HL-60 (cell line): ENCODE data around the gene OGFR.

Experiments
- POLR2AphosphoS5 ChIP-seq: IDR thresholded peaks from 2 replicates; pipeline ENCODE4 v1.6.1; 2012; ENCODE audit warnings: low read depth
- SPI1 ChIP-seq: IDR thresholded peaks from 2 replicates; pipeline ENCODE4 v1.6.1; 2012; ENCODE audit warnings: low read depth, mild to moderate bottlenecking, borderline replicate concordance
- TF ChIP-seq, protein P1 (sequence below): IDR thresholded peaks from one replicate; pipeline ENCODE4 v1.5.1; 2011; ENCODE audit warnings: low read length, control low read depth, inconsistent platforms; ENCODE audit not compliant: insufficient read depth
- TF ChIP-seq, protein P2 (sequence below): IDR thresholded peaks from 2 replicates; pipeline ENCODE4 v1.6.1; 2012; ENCODE audit warnings: low read depth; ENCODE audit not compliant: insufficient replicate concordance

DNA sequence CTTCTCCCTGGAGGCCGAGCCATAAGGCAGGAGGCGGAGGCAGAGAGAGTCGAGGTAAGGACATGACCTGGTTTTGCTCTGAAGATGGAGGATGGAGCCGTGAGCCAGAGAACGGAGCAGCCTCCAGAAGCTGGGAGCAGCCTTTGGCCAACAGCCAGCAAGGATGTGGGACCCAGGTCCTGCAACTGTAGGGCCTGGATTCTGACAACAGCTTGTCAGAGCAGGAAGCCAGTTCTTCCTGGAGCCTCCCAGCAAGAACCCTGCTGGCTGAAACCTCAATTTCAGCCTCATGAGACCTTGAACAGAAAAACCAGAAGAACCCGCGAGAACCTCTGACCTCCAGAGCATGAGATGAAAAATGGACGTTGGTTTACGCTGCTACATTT, 21.7 kb upstream of the OGFR start:
- TF ChIP-seq, protein P1, sequence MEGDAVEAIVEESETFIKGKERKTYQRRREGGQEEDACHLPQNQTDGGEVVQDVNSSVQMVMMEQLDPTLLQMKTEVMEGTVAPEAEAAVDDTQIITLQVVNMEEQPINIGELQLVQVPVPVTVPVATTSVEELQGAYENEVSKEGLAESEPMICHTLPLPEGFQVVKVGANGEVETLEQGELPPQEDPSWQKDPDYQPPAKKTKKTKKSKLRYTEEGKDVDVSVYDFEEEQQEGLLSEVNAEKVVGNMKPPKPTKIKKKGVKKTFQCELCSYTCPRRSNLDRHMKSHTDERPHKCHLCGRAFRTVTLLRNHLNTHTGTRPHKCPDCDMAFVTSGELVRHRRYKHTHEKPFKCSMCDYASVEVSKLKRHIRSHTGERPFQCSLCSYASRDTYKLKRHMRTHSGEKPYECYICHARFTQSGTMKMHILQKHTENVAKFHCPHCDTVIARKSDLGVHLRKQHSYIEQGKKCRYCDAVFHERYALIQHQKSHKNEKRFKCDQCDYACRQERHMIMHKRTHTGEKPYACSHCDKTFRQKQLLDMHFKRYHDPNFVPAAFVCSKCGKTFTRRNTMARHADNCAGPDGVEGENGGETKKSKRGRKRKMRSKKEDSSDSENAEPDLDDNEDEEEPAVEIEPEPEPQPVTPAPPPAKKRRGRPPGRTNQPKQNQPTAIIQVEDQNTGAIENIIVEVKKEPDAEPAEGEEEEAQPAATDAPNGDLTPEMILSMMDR, result no peak
- TF ChIP-seq, protein P2, sequence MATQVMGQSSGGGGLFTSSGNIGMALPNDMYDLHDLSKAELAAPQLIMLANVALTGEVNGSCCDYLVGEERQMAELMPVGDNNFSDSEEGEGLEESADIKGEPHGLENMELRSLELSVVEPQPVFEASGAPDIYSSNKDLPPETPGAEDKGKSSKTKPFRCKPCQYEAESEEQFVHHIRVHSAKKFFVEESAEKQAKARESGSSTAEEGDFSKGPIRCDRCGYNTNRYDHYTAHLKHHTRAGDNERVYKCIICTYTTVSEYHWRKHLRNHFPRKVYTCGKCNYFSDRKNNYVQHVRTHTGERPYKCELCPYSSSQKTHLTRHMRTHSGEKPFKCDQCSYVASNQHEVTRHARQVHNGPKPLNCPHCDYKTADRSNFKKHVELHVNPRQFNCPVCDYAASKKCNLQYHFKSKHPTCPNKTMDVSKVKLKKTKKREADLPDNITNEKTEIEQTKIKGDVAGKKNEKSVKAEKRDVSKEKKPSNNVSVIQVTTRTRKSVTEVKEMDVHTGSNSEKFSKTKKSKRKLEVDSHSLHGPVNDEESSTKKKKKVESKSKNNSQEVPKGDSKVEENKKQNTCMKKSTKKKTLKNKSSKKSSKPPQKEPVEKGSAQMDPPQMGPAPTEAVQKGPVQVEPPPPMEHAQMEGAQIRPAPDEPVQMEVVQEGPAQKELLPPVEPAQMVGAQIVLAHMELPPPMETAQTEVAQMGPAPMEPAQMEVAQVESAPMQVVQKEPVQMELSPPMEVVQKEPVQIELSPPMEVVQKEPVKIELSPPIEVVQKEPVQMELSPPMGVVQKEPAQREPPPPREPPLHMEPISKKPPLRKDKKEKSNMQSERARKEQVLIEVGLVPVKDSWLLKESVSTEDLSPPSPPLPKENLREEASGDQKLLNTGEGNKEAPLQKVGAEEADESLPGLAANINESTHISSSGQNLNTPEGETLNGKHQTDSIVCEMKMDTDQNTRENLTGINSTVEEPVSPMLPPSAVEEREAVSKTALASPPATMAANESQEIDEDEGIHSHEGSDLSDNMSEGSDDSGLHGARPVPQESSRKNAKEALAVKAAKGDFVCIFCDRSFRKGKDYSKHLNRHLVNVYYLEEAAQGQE, result no peak
- TF ChIP-seq POLR2AphosphoS5, result no peak
- TF ChIP-seq SPI1, result no peak
